GM18519 (cell line): Measurements from ENCODE around the gene DYTN.
A peak's percentile ranks its signal among the peaks of the same experiment; 100 is the strongest.
"Not testable (repeated sequence)": the region's sequence is repeated elsewhere in the genome, so short reads cannot be mapped to it uniquely, and the experiment has no call there.

Experiments used
- ATAC-seq: cut with Tn5 transposase; IDR thresholded peaks from one replicate; pipeline ENCODE4 v1.9.1; 2021; ENCODE audit warnings: mild to moderate bottlenecking, moderate library complexity; ENCODE audit not compliant: unreplicated experiment, low FRiP score

The DYTN gene, protein sequence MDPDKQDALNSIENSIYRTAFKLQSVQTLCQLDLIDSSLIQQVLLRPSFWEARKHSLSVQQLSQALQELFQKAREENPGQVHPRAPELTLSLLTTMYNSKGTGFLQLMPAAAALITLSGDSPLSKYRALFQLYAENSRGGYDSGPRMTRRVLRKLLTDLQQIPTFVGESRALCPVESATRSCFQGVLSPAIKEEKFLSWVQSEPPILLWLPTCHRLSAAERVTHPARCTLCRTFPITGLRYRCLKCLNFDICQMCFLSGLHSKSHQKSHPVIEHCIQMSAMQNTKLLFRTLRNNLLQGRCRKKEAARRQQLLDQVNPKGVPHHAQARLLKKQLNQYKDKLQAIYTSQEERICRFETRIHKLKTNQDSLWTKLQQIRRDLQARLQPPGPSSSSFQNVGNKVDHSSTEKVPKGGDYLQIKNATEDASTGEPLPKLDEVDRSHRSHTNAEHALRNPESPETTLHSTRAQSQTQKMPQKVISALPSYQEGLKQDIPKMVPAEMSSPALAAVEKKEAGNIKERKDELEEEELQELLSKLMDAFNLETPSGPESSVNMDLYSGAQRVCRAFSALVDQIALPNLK

DNA sequence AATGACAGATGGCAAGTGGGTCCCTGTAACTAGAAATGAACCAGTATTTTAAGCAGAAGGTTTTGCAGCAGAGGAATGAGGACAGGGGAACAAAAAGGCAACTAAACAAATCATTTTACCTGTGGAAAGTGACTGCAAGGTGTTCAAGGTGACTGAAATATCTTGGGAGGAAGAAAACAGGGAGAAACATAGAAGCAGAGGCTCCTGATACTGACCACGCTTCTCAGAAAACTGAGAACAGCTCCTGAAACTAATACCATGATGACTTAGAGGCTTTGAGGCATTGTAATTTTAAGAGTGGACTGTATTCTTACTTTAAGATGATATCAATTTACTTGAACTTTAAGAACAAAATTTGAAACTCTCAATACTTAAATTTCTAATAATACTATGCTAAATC lies at the start of gene DYTN:
Gene DYTN (minus strand): TSS at position 101 of the 400 bp plus-strand sequence. CDS start 117 bp downstream, outside the sequence.
- no peak for ATAC-seq

DNA sequence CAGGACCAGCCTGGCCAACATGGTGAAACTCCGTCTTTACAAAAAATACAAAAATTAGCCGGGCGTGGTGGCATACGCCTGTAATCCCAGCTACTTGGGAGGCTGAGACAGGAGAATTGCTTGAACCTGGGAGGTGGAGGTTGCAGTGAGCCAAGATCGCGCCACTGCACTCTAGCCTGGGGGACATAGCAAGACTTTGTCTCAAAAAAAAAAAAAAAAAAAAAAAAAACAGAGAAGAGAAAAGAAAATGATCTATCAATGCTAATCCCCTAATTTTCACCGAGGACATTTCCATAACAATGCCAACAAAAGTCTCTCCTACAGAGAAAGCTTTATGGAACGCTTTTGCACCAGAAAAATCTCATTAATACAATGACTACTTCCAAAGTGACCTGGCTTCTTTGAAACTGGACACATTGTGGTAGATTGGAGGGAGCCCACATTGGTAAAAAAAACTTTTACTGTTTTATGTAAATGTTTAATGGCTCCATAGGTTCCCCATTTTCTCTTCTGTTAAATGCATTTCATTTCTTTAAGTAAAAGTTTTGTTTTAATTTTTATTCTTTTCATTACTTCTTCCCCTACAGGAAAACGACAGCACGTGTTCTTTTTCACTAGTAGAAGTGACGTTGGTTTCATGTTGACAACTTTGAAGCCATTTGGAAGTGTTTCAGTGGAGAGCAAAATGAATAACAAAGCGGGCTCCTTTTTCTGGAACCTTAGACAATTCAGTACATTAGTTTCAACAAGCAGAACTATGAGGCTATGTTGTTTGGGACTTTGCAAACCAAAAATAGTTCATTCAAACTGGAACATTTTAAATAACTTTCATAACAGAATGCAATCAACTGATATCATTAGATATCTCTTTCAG lies 48.1 kb upstream of the DYTN start:
- ATAC-seq, result no peak

DNA sequence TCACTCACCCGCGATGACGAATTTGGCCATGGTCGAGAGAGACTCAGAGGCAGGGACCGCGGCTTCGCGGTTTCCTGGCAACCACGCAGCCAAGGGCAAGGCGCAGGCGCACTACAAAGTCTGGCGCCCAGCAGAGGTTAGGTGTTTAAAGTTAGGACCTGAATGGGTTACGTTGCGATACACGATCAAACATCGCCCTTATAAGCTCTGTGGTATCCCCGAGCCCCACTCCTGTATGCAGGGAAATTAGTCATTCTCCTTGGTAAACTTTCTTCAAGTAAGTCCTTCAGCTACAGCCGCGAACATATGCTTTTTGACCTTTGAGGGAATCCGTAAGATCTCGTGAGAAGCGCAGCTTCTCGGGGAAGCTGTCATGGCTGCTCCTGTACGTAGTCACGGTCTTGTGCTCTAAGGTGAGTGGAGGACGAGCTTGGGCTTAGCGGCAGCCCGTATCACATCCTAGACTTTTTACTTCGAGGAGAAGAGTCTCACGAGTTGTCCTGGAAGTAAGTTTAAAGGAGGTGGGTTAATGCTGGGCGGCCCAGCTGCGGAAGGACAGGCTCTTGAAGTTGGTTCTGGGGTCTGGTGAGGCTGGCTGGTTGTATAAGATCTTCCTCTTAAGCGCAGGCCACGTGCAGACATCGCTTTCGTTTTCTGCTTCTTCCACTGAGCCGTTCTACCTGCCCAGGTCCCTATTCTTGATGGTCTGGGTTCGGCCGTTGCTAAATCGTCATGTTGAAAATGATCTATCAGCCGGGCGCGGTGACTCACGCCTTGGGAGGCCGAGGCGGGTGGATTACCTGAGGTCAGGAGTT lies 47.3 kb upstream of the DYTN start, which contains the start of the genes FASTKD2 and MDH1B:
Gene FASTKD2 (plus strand): TSS at position 365 of the 815 bp plus-strand sequence. CDS start 1,088 bp downstream, outside the sequence.
Gene MDH1B (minus strand): TSS at position 87 of the 815 bp plus-strand sequence. CDS start 57 bp downstream, at position 30.
- ATAC-seq, result peak; percentile 83

DNA sequence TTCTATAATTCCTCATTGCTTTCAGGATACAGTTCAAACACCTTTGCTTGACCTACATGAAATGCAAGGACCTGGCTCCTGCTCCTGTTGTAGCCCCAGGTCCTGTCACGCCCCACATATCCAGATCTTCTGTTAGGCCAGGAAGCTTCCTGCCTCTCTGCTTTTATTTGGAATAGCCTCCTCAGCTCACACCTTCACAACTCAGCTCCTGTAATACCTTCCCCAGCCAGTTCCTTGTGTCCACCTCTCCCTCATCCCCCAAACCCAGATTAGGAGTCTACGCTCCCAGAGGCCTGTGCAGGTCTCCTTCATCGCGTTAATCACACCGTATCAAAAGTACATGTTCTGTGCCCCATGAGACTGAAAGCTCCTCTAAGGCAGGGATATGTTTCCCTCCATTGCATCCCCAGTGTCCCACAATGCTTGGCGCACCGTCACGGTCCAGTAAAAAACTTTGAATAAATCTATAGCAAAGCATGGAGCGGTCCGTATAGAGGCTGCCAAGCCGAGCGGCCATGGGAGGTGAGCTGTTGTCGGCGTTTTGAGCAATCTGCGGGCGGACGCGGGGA lies 46.6 kb upstream of the DYTN start:
- peak; percentile 3 for ATAC-seq

DNA sequence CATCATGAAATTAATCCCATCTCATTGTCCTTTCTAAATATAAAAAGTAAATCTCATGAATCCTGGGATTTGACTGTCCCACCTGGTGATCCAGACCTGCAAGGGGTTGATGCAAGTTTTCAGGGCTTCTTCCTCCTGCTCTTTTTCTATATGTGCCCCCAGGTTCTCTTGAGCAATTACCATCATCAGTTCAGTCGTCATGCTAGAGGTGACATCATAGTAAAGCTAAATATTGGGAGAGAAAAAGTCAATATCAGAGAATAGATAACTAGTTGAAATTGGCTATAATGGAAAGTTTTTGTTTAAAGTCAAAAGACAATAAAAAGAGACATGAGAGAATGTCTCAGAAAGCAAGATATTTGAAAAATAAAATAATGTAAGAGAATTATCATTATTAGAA lies 38.6 kb upstream of the DYTN start:
- no peak for ATAC-seq

- no peak for ATAC-seq
Observed at GRCh38 chr2:206740800-206741199, 22.6 kb upstream of the DYTN start.

DNA sequence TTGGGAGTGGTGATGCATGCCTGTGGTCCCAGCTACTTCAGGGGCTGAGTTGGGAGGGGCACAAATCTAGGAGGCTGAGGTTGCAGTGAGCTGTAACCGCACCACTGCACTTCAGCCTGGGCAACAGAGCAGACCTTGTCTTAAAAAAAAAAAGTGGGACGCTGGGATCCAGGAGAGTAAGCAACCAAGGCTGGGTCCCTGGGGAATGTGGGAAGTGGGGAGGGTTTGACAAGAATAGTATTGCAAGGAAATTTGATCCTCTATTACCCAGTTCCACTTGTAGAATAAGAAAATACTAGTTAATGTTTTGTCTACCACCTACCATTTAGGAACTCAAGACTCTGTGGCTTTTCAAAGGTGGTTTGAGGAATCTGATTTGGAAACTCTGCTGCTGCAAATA lies 21.1 kb upstream of the DYTN start:
- ATAC-seq, result no peak

GRCh38 chr2:206736935-206737334 lies 18.7 kb upstream of the DYTN start:
- ATAC-seq, result no peak

DNA sequence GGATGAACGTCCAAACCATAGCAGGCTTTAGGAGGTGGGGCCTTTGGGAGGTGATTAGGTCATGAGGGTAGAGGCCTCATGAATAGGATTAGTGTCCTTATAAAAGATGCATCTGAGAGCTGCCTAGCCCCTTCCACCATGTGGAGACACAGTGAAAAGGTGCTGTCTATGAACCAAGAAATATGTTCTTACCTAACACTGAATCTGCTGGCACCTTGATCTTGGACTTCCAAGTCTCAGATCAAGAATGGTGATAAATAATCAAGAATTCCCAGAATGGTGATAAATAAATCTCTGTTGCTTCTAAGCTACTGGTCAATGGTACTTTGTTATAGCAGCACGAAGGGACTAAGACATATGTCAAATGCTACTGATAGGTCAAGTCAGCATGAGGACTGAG lies 15.1 kb upstream of the DYTN start:
- no peak for ATAC-seq

DNA sequence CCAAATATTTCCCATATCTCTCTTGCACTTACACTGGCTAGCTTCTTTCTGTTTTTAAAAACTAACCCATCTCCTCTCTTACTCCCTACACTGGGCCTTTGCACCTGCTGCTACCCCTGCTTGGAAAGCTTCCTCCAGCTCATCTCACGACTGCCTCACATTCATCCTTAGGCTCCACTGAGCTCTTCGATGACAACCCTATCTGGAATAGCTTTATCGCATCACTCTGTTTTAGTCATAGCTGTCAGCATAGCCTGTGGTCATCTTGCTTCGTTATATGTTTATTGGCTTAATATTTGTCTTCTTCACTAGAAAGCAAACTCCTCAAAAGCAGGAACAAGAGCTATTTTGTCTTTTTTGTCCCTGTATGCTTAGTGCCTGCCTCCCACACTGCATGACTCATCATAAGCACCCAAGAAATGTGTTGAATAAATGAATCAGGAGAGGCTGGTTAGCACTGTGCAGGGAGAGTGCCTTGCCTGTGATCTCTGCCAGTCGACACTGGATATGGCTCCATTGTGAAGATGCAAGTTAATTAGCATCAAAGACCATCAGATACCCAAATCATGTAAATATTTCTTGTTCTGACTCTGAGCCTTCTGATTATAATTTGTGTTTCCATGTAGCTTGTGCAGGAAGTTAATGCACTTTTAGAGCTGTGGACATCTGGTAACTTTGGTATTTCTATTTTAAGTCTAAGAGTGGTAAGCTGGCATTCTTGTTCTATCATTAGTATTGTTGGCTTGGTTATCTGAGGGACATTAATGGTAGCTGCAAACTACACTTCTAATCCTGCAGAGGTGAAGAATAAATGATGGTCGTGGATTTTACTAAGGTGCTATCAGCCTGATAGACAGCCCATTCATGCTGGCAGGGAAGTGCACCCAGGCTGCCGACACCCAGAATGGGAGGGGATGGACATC lies 10.3 kb upstream of the DYTN start:
- no peak for ATAC-seq

- ATAC-seq, result no peak
Observed at GRCh38 chr2:206727287-206727686, 9.1 kb upstream of the DYTN start.

DNA sequence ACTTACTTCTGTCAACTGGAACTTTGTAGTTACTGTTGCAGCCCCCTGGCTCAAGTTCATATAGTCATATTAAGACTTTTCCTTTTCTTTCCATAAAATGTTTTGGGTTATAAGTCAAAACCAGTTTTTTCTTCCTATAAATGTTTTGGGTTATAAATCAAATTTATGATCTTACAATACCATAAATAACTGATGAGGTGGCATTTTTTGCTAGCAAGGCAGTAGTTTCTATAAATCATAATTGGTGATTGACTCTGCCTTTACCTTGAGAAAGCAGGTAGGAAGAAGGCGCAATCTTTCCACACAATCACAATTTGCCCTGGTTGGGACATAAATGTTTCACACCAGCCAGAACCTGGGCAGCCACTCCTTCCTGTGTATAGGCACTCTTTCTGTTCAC lies 5.1 kb upstream of the DYTN start:
- no peak for ATAC-seq

DNA sequence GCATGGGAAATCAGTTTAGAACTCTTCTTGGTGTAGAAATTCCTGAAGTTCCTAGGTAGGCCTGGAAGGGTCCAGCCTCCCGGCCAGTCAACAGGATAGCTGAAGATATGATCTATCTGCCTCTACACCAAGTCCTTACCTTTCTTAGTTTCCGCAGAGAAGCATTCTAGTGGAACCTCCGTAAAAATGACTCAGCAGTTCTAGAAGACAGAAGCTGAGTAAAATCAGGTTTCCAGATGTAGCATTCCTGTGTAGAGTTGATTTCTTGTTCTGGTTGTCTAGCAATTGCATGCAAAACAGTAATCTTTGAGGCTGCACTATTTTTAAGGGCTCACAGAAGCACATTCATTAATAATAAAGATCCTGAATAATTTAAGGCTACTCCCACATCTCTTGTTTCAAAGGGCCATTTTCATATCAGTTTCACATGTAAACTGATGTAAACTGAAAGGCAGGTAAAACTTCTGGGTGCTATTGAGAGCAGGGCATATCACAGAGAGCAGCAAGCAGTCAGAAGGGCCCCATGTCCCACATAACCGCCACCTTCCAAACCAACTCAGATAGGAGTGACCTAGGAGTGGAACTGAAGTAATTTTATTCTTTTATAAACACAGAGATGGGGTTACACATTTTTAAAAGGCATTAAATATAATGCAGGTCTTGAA lies 3.2 kb upstream of the DYTN start:
- peak; percentile 83 for ATAC-seq

DNA sequence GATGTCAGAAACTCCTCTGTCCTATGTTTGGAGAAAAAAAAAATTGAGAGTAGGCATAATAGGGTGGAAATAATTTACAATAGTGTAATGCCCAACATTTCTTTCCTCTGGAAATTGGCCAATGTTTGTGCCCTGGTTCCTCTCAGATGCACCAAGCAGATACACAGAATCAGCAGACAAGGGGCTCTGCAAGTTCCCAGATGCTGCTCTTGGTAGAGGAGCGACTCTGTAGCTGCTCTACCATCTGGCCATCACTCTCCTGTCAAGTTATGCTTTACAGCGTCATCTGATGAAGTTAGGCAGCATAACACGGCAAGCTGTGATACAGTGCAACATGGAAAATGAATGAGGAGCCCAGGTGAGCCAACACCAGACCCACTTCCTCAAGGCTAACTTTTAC lies 1.6 kb downstream of the DYTN start:
- no peak for ATAC-seq

- ATAC-seq, result not testable (repeated sequence)
Observed at GRCh38 chr2:206715183-206715582, 3.0 kb downstream of the DYTN start.

- peak; percentile 54 for ATAC-seq
Observed at GRCh38 chr2:206713746-206714145, 4.5 kb downstream of the DYTN start.

- no peak for ATAC-seq
Observed at GRCh38 chr2:206708286-206708685, 9.9 kb downstream of the DYTN start.

GRCh38 chr2:206707164-206707701 lies 11.0 kb downstream of the DYTN start:
- no peak for ATAC-seq
